ENCODE measurements around the gene HSPA14.
A peak's percentile ranks its signal among the peaks of the same experiment; 100 is the strongest.
"Not testable (repeated sequence)": the region's sequence is repeated elsewhere in the genome, so short reads cannot be mapped to it uniquely, and the experiment has no call there.

HSPA14 gene, protein sequence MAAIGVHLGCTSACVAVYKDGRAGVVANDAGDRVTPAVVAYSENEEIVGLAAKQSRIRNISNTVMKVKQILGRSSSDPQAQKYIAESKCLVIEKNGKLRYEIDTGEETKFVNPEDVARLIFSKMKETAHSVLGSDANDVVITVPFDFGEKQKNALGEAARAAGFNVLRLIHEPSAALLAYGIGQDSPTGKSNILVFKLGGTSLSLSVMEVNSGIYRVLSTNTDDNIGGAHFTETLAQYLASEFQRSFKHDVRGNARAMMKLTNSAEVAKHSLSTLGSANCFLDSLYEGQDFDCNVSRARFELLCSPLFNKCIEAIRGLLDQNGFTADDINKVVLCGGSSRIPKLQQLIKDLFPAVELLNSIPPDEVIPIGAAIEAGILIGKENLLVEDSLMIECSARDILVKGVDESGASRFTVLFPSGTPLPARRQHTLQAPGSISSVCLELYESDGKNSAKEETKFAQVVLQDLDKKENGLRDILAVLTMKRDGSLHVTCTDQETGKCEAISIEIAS

DNA sequence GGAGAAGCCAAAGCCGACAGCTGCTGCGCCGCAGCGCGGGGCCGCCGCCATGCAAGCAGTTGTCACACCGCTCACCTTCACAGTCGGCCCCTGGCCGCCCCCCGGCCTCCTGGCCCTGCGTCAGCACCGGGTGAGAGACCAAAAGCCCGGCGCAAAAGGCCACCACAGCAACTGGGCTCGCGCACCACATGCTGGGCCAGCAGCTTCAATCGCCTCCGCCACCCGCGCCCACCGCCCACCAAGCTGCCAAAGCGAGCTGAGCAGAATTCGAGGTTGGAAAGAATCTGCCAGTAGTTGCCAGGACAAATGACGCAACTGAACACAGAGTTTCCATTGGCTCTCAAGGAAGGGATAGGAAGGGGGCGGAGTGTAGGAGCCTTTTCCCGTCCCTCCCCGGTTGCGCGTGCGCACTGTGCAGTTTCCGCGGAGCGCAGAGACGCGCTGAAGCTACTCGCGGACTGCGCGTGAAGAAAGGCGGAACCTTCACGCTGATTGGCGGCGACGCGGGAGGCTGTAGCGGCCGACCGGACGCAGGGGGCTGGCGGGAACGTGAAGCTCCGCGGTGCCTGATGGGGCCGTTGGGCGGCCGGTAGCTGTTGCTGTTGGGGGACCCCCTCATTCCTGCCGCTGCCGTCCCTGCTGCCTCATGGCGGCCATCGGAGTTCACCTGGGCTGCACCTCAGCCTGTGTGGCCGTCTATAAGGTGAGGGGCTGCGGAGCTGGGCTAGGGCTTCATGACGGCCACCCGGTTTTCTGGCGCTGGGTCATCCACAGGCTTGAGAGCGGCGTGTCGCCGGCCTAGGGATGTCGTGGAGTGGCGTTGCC lies at the start of gene HSPA14, which contains the start of the genes CDNF and MSANTD7:
Gene HSPA14, plus strand, starts transcription at position 550 of the 825 bp plus-strand sequence. Its CDS starts 97 bp downstream, at position 647.
Gene CDNF, minus strand, starts transcription at position 281 of the 825 bp plus-strand sequence. Its CDS starts 91 bp downstream, at position 190.
Gene MSANTD7, plus strand, starts transcription at position 550 of the 825 bp plus-strand sequence. CDS start 3,979 bp downstream, outside the sequence.
- peak within 1 kb of the TSS; percentile 88 for H3K4me3 ChIP-seq (ENCODE audit: low read length)
- H3K27me3 ChIP-seq (ENCODE audit: insufficient read depth, low read length): no peaks in the 10 kb centered on the region
- H3K36me3 ChIP-seq (ENCODE audit: insufficient read depth, low read length): peaks cover 28% of the 10 kb centered on the region
- peaks cover 8% of the 10 kb centered on the region for H3K4me1 ChIP-seq (ENCODE audit: insufficient read depth, low read length)
- H2AFZ ChIP-seq (ENCODE audit: low read depth, low read length): peak within 1 kb of the TSS; percentile 81
- H3K9me3 ChIP-seq (ENCODE audit: low read length): no peaks in the 10 kb centered on the region

DNA sequence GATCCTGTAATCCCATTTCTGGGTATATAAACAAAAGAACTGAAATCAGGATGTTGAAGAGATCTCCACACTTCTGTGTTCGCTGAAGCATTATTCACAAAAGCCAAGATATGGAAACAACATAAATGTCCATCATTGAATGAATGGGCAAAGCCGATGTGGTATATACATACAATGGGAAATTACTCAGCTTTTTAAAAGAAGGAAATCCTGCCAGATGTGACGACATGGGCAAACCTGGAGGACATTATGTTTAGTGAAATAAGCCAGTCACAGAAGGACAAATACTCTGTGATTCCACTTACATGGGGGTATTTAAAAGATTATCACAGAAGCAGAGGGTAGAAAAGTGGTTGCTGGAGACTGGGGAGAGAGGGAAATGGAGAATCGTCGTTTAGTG lies 39.5 kb upstream of the HSPA14 start:
- Histone ChIP-seq H3K36me3 (ENCODE audit: insufficient read depth, low read length) (no peaks in the 10 kb centered on the region), H3K9me3 (ENCODE audit: low read length) (no peaks in the 10 kb centered on the region), H2AFZ (ENCODE audit: low read depth, low read length) (no peak overlapping the region), H3K27me3 (ENCODE audit: insufficient read depth, low read length) (peaks cover 6% of the 10 kb centered on the region), H3K4me3 (ENCODE audit: low read length) (no peak overlapping the region), H3K4me1 (ENCODE audit: insufficient read depth, low read length) (no peaks in the 10 kb centered on the region)

DNA sequence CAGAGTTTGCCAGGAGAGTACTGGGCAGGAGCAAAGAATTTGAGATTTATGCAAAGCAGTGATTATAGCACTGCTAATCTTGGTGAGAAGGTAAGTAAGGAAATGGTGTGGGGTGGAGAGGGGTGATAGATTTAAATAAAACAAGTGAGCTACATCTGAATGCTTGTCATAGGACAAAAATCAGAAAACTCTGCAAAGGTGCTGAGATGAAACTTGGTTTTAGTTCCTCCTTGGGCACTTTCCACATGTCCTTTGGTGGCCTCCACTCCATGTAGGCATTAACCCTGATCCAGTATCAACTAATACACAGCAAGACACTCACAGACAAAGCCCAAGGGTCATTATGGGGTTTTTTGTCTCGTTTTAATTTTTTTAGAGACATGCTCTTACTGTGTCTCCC lies 37.7 kb upstream of the HSPA14 start:
- H2AFZ ChIP-seq (ENCODE audit: low read depth, low read length): no peak overlapping the region
- H3K36me3 ChIP-seq (ENCODE audit: insufficient read depth, low read length): no peaks in the 10 kb centered on the region
- peaks cover 6% of the 10 kb centered on the region for H3K27me3 ChIP-seq (ENCODE audit: insufficient read depth, low read length)
- H3K4me1 ChIP-seq (ENCODE audit: insufficient read depth, low read length): no peaks in the 10 kb centered on the region
- no peaks in the 10 kb centered on the region for H3K9me3 ChIP-seq (ENCODE audit: low read length)
- H3K4me3 ChIP-seq (ENCODE audit: low read length): no peak overlapping the region

DNA sequence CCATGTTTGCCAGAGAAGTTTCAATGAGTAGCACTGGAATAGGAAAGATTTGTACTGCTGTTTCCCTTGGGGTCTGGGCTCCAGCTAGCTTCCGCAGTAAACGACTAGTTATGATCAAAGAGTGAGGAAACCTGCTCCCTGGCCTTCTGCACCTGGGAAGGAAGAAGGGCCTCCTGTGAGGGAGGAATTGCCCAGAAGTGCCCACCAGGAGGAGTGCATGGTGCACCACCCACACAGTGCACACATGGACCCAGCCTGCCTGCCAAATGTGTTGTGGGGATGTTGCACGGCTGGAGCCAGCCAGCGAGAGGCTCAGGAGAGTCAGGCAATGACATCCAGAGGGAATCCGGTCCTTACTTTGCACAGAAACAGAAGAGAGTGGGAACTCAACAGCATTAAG lies 36.4 kb upstream of the HSPA14 start:
- Histone ChIP-seq H2AFZ (ENCODE audit: low read depth, low read length) (no peak overlapping the region), H3K36me3 (ENCODE audit: insufficient read depth, low read length) (no peaks in the 10 kb centered on the region), H3K27me3 (ENCODE audit: insufficient read depth, low read length) (peaks cover 6% of the 10 kb centered on the region), H3K4me3 (ENCODE audit: low read length) (no peak overlapping the region), H3K4me1 (ENCODE audit: insufficient read depth, low read length) (no peaks in the 10 kb centered on the region), H3K9me3 (ENCODE audit: low read length) (no peaks in the 10 kb centered on the region)

DNA sequence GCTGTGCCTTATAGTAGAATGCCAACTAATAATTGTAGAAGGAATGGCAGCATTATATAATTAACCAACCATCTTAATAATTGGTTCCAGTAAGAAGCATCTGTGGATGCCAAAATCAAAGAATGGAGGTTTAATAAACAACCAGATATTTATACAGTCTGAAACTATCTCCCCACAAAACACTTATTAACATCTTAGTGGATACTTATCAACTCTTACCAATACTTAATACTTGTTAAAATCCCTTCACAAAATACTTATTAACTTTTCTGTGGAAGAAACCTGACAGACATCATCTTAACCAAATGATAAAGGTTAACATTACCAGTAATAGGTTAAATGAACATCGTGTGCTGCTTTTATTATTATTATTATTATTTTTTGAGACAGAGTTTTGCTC lies 34.3 kb upstream of the HSPA14 start:
- no peak overlapping the region for H2AFZ ChIP-seq (ENCODE audit: low read depth, low read length)
- no peaks in the 10 kb centered on the region for H3K36me3 ChIP-seq (ENCODE audit: insufficient read depth, low read length)
- no peaks in the 10 kb centered on the region for H3K4me1 ChIP-seq (ENCODE audit: insufficient read depth, low read length)
- no peaks in the 10 kb centered on the region for H3K9me3 ChIP-seq (ENCODE audit: low read length)
- H3K4me3 ChIP-seq (ENCODE audit: low read length): no peak overlapping the region
- H3K27me3 ChIP-seq (ENCODE audit: insufficient read depth, low read length): peaks cover 6% of the 10 kb centered on the region

DNA sequence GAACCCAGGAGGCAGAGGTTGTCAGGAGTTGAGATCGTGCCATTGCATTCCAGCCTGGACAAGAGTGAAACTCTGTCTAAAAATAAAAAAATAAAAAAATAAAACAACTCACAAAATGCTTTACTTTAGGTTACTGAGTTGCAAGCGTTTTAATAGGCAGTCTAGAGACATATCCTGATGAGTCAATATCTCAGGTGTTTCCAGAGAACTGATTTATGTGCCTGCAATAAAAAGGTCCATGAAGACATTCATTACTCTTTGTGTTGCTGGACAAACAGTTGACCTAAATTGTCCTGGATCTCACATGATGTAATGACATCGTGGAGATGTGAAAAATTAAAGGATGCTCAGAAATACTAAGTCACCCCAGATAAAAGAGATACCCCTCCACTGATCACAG lies 31.8 kb upstream of the HSPA14 start:
- Histone ChIP-seq H3K4me1 (ENCODE audit: insufficient read depth, low read length) (no peaks in the 10 kb centered on the region), H3K4me3 (ENCODE audit: low read length) (no peak overlapping the region), H3K27me3 (ENCODE audit: insufficient read depth, low read length) (no peaks in the 10 kb centered on the region), H2AFZ (ENCODE audit: low read depth, low read length) (no peak overlapping the region), H3K36me3 (ENCODE audit: insufficient read depth, low read length) (no peaks in the 10 kb centered on the region), H3K9me3 (ENCODE audit: low read length) (no peaks in the 10 kb centered on the region)

DNA sequence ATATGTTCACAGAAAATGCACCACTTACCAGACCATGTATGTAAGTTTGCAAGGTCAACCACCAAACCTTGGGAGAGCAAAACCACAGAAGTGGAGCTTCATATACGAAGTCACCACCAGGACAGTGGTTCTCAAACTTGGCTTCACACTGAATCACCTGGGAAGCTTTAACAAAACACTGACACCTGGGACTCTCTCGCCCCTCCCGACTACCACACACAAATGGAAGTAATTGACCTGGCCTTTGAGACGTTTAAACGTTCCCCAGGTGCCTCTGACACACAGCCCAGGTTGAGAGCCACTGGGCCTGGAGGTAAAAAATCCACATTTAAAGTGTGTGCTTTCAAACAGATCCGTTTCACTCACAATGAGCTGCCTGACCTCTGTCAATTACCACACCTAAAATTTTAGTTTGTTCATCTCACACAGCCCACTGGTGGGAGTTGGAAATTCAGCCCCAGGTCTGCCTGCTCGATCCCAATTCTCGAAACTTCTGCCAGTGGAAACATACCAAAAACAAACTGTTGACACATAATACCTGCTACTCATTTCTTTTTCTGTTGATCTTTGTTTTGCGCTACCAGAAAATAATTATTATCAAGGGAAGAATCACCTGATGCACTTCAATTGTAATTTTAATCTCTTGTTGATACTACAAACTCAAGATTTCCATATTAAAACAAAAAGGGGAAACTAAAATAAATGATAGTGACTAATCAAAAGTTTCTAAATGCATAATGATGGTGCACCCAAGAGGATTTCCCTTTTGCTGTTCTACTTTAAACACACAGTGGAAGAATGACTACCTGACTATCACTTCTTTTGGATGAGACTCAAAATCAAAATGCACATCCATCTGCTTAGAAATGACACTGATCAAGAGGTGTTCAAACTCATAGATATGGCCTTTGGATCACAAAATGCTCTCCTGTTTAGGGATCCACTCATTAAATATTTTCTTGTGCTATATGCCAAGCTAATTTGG lies 26.8 kb upstream of the HSPA14 start:
- no peaks in the 10 kb centered on the region for H3K9me3 ChIP-seq (ENCODE audit: low read length)
- H3K36me3 ChIP-seq (ENCODE audit: insufficient read depth, low read length): no peaks in the 10 kb centered on the region
- H2AFZ ChIP-seq (ENCODE audit: low read depth, low read length): no peak overlapping the region
- H3K4me1 ChIP-seq (ENCODE audit: insufficient read depth, low read length): no peaks in the 10 kb centered on the region
- H3K4me3 ChIP-seq (ENCODE audit: low read length): no peak overlapping the region
- no peaks in the 10 kb centered on the region for H3K27me3 ChIP-seq (ENCODE audit: insufficient read depth, low read length)

DNA sequence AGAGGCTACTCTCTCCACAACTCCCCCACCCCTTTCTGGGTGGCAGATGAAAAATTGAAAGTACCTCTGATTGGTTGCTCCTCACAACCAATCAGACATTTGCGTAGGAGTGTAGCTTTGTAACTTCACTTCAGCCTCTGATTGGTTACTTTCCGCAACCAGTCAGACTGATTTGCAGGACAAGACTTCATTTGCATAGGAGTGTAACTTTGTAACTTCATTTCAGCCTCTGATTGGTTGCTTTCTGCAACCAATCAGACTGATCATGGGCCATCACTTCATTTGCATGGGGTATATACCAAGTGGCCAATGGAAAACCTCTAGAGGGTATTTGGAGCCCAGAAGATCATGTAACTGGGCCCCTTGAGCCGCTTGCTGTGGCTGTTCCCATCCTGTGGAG lies 25.8 kb upstream of the HSPA14 start:
- H3K4me3 ChIP-seq (ENCODE audit: low read length): no peak overlapping the region
- no peaks in the 10 kb centered on the region for H3K36me3 ChIP-seq (ENCODE audit: insufficient read depth, low read length)
- no peaks in the 10 kb centered on the region for H3K27me3 ChIP-seq (ENCODE audit: insufficient read depth, low read length)
- H3K4me1 ChIP-seq (ENCODE audit: insufficient read depth, low read length): no peaks in the 10 kb centered on the region
- no peak overlapping the region for H2AFZ ChIP-seq (ENCODE audit: low read depth, low read length)
- no peaks in the 10 kb centered on the region for H3K9me3 ChIP-seq (ENCODE audit: low read length)

DNA sequence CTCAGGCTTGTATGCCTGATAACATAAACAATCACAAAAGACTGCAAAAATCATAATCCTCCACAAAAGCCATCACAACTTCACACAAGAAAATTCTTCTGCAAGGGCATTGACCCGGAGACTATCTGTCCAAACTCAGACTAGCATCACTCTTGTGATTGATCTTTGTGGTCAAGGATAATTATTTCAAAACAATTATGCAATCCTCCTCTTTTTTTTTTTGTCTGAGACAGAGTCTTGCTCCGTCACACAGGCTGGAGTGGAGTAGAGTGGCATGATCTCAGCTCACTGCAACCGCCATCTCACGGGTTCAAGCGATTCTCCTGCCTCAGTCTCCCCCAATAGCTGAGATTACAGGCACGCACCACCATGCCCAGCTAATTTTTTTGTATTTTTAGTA lies 22.4 kb upstream of the HSPA14 start:
- H3K9me3 ChIP-seq (ENCODE audit: low read length): no peaks in the 10 kb centered on the region
- H3K4me3 ChIP-seq (ENCODE audit: low read length): no peak overlapping the region
- no peaks in the 10 kb centered on the region for H3K27me3 ChIP-seq (ENCODE audit: insufficient read depth, low read length)
- no peaks in the 10 kb centered on the region for H3K36me3 ChIP-seq (ENCODE audit: insufficient read depth, low read length)
- no peaks in the 10 kb centered on the region for H3K4me1 ChIP-seq (ENCODE audit: insufficient read depth, low read length)
- no peak overlapping the region for H2AFZ ChIP-seq (ENCODE audit: low read depth, low read length)

DNA sequence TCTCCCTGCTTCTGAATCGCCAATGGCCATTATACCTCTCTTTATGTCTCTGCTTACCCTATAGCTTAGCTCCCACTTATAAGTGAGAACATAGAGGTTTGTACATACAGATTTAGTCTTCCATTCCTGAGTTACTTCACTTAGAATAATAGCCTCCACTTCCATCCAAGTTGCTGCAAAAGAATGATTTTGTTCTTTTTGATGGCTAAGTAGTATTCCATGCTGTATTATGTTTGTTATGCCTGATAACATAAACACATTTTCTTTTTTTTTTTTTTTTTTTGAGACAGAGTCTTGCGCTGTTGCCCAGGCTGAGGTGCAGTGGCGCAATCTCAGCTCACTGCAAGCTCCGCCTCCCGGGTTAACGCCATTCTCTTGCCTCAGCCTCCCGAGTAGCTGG lies 21.4 kb upstream of the HSPA14 start:
- H3K36me3 ChIP-seq (ENCODE audit: insufficient read depth, low read length); H3K4me3 ChIP-seq (ENCODE audit: low read length); H3K9me3 ChIP-seq (ENCODE audit: low read length); H2AFZ ChIP-seq (ENCODE audit: low read depth, low read length); H3K4me1 ChIP-seq (ENCODE audit: insufficient read depth, low read length); H3K27me3 ChIP-seq (ENCODE audit: insufficient read depth, low read length): not testable (repeated sequence)

DNA sequence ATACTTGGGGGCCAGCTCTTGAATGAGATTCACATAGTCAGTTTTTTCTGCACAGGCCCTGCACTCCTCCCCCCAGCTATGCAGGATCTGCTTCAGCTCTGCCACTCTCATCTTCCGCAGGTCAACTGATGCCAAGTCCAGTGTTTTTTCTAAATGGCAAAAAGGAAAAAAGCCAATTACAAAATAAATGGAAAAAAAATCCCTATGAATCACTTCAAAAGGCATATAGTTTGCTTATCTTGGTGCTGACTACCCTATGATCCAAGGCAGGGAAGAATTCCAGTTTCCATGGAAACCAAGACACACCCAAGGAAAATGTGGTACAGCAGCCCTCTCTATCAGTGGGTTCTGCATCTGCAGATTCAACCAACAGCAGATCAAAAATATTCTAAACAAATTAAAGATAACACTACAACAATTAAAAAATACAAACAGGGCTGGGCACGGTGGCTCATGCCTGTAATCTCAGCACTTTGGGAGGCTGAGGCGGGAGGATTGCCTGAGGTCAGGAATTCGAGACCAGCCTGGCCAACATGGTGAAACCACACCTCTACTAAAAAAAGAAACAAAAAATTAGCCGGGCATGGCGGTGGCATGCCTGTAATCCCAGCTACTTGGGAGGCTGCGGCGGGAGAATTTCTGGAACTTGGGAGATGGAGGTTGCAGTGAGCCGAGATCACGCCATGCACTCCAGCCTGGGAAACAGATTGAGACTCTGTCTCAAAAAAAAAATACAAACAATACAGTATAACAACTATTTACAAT lies 17.9 kb upstream of the HSPA14 start:
- no peaks in the 10 kb centered on the region for H3K9me3 ChIP-seq (ENCODE audit: low read length)
- H3K36me3 ChIP-seq (ENCODE audit: insufficient read depth, low read length): no peaks in the 10 kb centered on the region
- H3K4me1 ChIP-seq (ENCODE audit: insufficient read depth, low read length): no peaks in the 10 kb centered on the region
- no peak overlapping the region for H3K4me3 ChIP-seq (ENCODE audit: low read length)
- H3K27me3 ChIP-seq (ENCODE audit: insufficient read depth, low read length): no peaks in the 10 kb centered on the region
- H2AFZ ChIP-seq (ENCODE audit: low read depth, low read length): no peak overlapping the region

DNA sequence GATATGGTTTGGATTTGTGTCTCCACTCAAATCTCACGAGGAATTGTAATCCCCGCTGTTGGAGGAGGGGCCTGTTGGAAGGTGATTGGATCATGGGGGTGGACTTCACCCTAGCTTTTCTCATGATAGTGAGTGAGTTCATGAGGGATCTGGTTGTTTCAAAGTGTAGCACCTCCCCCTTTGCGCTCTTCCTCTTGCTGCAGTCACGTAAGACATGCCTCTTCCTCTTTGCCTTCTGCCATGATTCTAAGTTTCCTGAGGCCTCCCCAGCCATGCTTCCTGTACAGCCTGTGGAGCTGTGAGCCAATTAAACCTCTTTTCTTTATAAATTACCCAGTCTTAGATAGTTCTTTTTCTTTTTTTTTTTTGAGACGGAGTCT lies 17.3 kb upstream of the HSPA14 start:
- H3K9me3 ChIP-seq (ENCODE audit: low read length): no peaks in the 10 kb centered on the region
- H3K4me1 ChIP-seq (ENCODE audit: insufficient read depth, low read length): no peaks in the 10 kb centered on the region
- H2AFZ ChIP-seq (ENCODE audit: low read depth, low read length): no peak overlapping the region
- H3K27me3 ChIP-seq (ENCODE audit: insufficient read depth, low read length): no peaks in the 10 kb centered on the region
- H3K36me3 ChIP-seq (ENCODE audit: insufficient read depth, low read length): no peaks in the 10 kb centered on the region
- no peak overlapping the region for H3K4me3 ChIP-seq (ENCODE audit: low read length)

All from neuron (in vitro differentiated cells).